HEK293T (cell line): Measurements from ENCODE around the gene DUSP10.

ENCODE experiments used
- CTCF ChIA-PET: fragments of 350-600 bp; formaldehyde crosslinking; extraction: SDS; loops from one replicate; lab custom pipeline; 2021; ENCODE audit warnings: antibody characterized with exemption, inconsistent platforms; lab: Yijun Ruan, JAX
- POLR2A ChIA-PET: fragments of 350-600 bp; formaldehyde crosslinking; extraction: SDS; loops from one replicate; lab custom pipeline; 2020; ENCODE audit warnings: antibody characterized with exemption, inconsistent platforms; lab: Yijun Ruan, JAX
- DNase-seq: peaks from one replicate; pipeline ENCODE4 v3.0.0; 2012; ENCODE audit warnings: mixed read lengths; ENCODE audit errors: extremely low spot score
- ARNT ChIP-seq: fragments of 450-650 bp; IDR thresholded peaks from 2 replicates; pipeline ENCODE4 v1.6.1; 2017; ENCODE audit warnings: mild to moderate bottlenecking
- BHLHE40 ChIP-seq: fragments of 450-650 bp; IDR thresholded peaks from 2 replicates; pipeline ENCODE4 v1.6.1; 2016; ENCODE audit warnings: mild to moderate bottlenecking, moderate library complexity, borderline replicate concordance
- CTBP1 ChIP-seq: fragments of 450-650 bp; IDR thresholded peaks from 2 replicates; pipeline ENCODE4 v1.6.1; 2016; ENCODE audit warnings: borderline replicate concordance
- ELF4 ChIP-seq: fragments of 450-650 bp; IDR thresholded peaks from 2 replicates; pipeline ENCODE4 v1.6.1; 2017; ENCODE audit warnings: antibody characterized with exemption
- FOXA1 ChIP-seq: fragments of 450-650 bp; IDR thresholded peaks from 2 replicates; pipeline ENCODE4 v1.6.1; 2016; ENCODE audit warnings: mild to moderate bottlenecking
- FOXK2 ChIP-seq: fragments of 450-650 bp; IDR thresholded peaks from 2 replicates; pipeline ENCODE4 v1.6.1; 2016; ENCODE audit warnings: mild to moderate bottlenecking
- FOXM1 ChIP-seq: fragments of 450-650 bp; IDR thresholded peaks from 2 replicates; pipeline ENCODE4 v1.6.1; 2017; ENCODE audit warnings: mild to moderate bottlenecking, borderline replicate concordance
- HDGF ChIP-seq: fragments of 450-650 bp; IDR thresholded peaks from 2 replicates; pipeline ENCODE4 v1.6.1; 2017; ENCODE audit warnings: antibody characterized with exemption, borderline replicate concordance
- L3MBTL2 ChIP-seq: fragments of 450-650 bp; conservative IDR thresholded peaks from 2 replicates; pipeline ENCODE4 v1.6.1; 2016; ENCODE audit warnings: mild to moderate bottlenecking
- LEF1 ChIP-seq: fragments of 450-650 bp; IDR thresholded peaks from 2 replicates; pipeline ENCODE4 v1.6.1; 2017; ENCODE audit warnings: mild to moderate bottlenecking, borderline replicate concordance
- NFRKB ChIP-seq: fragments of 450-650 bp; IDR thresholded peaks from 2 replicates; pipeline ENCODE4 v1.6.1; 2016; ENCODE audit warnings: mild to moderate bottlenecking, moderate library complexity
- PKNOX1 ChIP-seq: fragments of 450-650 bp; IDR thresholded peaks from 2 replicates; pipeline ENCODE4 v1.6.1; 2016
- SP1 ChIP-seq: fragments of 450-650 bp; IDR thresholded peaks from 2 replicates; pipeline ENCODE4 v1.6.1; 2017
- SUZ12 ChIP-seq: fragments of 450-650 bp; IDR thresholded peaks from 2 replicates; pipeline ENCODE4 v1.6.1; 2016; ENCODE audit warnings: mild to moderate bottlenecking
- TARDBP ChIP-seq: fragments of 450-650 bp; IDR thresholded peaks from 2 replicates; pipeline ENCODE4 v1.6.1; 2016
- ZNF384 ChIP-seq: fragments of 450-650 bp; IDR thresholded peaks from 2 replicates; pipeline ENCODE4 v1.6.1; 2016

Gene DUSP10

GRCh38 chr1:221683681-221684080 is 58.2 kb downstream of the DUSP10 start:
- CTCF ChIA-PET, result no interaction called here
- POLR2A ChIA-PET, result no interaction called here
- no peak for DNase-seq
- TF ChIP-seq SUZ12 (no peak), HDGF (no peak), ZNF384 (no peak), PKNOX1 (no peak), SP1 (no peak), FOXA1 (no peak), ARNT (no peak), TARDBP (no peak), FOXM1 (no peak), L3MBTL2 (no peak), FOXK2 (no peak), LEF1 (no peak), BHLHE40 (no peak), ELF4 (no peak), CTBP1 (no peak), NFRKB (no peak)

DNA sequence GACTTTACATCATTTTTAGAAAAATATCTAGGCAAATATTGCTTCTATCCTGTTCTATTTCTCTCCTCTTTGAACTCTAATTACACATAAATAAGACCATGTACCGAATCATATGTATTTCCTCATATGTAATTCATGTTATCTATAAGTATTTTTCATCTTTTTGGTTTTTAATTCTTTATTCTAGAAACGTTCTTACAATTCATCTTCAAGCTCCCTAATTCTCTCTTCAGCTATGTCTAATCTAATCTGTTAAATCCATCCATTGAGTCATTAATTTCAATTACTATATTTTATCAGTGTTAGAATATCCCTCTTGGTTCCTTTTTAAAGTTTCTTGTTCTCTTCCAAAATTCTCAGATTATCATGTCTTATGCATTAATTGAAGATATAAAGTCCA is 61.8 kb downstream of the DUSP10 start:
- no peak for TF ChIP-seq L3MBTL2
- no peak for TF ChIP-seq FOXM1
- no peak for TF ChIP-seq ARNT
- TF ChIP-seq ZNF384, result no peak
- no peak for TF ChIP-seq ELF4
- TF ChIP-seq FOXA1, result no peak
- TF ChIP-seq NFRKB, result no peak
- no peak for TF ChIP-seq HDGF
- TF ChIP-seq LEF1, result no peak
- TF ChIP-seq PKNOX1, result no peak
- TF ChIP-seq SP1, result no peak
- TF ChIP-seq FOXK2, result no peak
- ChIA-PET POLR2A (no interaction called here), CTCF (interaction anchor here (0.6 kb wide), 1 partner anchor 866 kb away, joined by 3 read pairs; no protein-coding TSS in a partner anchor)
- DNase-seq, result no peak

GRCh38 chr1:221678014-221678413 is 63.9 kb downstream of the DUSP10 start:
- CTCF ChIA-PET, result interaction anchor here (0.5 kb wide), 1 partner anchor 24 kb away, joined by 5 read pairs; no protein-coding TSS in a partner anchor
- POLR2A ChIA-PET, result no interaction called here
- no peak for DNase-seq
- TF ChIP-seq TARDBP (no peak), ZNF384 (no peak), PKNOX1 (no peak), L3MBTL2 (no peak), ARNT (no peak), BHLHE40 (no peak), ELF4 (no peak), SP1 (no peak), HDGF (no peak), LEF1 (no peak), CTBP1 (no peak), FOXK2 (no peak), FOXM1 (no peak), FOXA1 (no peak), SUZ12 (no peak), NFRKB (no peak)

DNA sequence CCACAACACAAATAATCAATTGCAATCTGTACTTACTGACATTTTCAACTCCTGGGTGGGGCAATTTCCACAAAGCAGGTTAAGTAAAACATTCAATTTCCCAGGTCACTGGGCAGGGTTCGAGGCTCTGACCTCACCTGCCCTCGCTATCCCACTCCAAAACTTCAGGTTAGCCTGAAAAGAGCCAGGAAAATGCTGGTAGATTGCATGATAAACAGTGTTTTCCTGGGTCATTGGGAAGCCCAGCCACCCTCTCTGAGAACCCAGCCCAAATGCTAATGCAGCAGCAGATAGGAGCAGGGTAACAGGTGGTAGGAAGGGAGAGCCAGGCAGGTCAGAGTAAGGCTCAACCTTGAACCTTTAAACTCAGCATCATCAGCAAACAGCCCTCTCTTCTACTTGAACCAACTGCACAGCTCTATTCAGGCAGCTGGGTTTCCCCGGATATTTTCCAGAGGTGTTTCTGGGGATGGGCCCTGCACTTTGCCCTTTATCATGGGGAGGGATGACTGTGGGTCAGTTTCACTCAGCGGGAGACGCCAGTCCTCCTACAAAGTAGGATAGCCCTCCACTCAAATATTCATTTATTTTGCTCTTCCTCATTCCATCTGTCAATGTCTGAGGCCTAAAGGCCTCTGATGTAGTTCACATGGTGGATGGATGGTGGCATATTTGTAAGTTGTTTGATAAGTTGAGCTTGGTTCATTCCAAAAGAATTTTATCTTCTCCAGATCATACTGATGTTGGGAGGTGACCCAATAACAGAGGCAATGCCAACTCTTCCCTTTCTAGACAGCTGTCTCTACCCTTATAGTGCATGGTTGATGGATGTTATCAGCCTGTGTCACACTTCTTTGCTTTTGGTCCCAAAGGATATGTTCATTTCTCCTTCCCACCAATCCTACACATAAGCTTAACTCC is 65.7 kb downstream of the DUSP10 start:
- TF ChIP-seq TARDBP (no peak), SP1 (no peak), FOXM1 (no peak), HDGF (no peak), ELF4 (no peak), PKNOX1 (no peak), FOXK2 (no peak), SUZ12 (no peak), L3MBTL2 (no peak), CTBP1 (no peak), LEF1 (no peak), ARNT (no peak), BHLHE40 (no peak)
- ChIA-PET POLR2A (no interaction called here), CTCF (no interaction called here)
- no peak for DNase-seq

DNA sequence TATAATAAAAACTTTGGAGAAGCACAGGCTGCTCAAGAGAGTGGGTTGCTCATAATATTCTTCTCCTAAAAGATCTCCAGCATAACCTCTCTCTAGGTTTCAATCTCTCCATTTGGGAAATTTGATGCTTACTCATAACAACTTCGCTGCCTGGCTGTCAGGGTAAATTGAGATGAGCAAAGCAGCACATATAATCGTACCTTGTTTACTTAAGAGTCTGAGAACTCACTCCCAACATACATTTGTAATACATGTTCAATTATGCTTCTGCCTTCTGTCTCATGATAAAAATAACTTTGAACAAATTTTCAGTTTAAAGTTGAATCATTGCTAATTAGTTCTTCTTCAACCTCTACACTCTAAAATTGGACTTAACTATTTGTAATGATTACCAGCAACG is 68.9 kb downstream of the DUSP10 start:
- ChIA-PET POLR2A (no interaction called here), CTCF (no interaction called here)
- peak; percentile 69 for TF ChIP-seq PKNOX1
- TF ChIP-seq NFRKB, result no peak

More for the DNA sequence above, 68.9 kb downstream of the DUSP10 start:
- DNase-seq, result peak; percentile 8
